ENCODE measurements around the gene CEL.

The CEL gene

DNA sequence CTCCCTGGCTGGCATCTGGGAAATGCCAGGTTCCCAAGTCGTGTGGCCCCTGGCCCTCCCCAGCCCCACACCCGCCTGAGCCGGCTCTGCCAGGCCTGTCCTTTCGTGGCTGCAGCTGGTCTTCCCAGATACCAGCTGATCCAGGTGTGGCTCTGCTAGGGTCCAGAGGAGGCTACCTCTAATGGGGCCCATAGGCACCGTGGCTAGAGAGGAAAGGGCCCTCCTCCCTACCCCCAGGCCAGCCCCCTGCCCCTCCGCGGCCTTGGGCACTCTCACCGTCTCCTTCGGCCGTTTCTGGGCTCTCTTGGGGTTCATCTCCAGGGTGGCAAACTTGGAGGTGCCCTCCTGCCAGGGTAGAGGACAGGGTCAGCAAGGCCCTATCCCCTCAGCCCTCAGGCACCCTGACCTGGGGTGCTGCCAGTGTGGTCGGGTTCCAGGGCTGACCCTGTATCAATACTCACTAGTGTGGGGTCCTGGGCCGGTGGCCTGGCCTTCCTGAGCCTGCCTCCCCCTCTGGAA, 42.3 kb downstream of the CEL start:
- no peak for DNase-seq (ENCODE audit: low read depth in 2 of 2)

DNA sequence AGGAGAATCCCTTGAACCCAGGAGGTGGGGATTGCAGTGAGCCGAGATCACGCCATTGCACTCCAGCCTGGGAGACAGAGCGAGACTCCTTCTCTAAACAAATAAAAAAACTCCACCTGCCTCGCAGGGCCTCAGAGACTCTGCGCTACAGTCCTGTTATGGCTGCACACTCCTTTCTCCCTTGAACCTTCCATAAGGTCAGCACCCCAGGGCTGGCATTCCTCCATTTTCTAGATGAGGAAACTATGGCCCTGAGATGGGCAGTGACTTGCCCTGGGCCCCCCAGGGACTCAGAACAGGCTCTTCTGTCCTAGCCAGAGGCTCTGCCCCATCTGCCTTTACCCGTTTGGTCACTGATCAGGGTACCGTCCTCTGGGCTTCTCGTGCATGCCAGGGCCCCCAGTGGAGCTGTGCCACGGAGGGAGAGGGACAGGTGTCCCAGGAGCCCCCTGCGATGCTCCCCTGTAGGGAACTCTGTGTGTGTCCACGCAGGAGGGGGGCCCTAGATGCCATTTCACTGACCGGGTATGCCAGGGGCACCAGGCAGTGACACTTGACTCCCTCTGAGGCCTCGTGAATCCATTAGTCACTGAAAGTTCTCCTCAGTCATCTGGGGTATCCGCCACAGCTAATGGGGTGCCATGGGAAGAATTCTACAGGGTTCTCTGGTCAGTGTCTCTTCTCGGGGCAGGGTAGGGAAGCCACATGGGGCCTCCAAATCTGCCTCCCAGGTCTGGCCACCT, 43.1 kb downstream of the CEL start:
- no peak for DNase-seq (ENCODE audit: low read depth in 2 of 2)

- no peak for DNase-seq (ENCODE audit: low read depth in 2 of 2)
These were observed 43.6 kb downstream of the CEL start for GRCh38 chr9:133105461-133105770.

- no peak for DNase-seq (ENCODE audit: low read depth in 2 of 2)
These were observed 44.9 kb downstream of the CEL start for GRCh38 chr9:133106511-133107244.

GRCh38 chr9:133107245-133107722, 45.5 kb downstream of the CEL start:
- DNase-seq (ENCODE audit: low read depth in 2 of 2), result no peak

GRCh38 chr9:133107961-133108793, 46.4 kb downstream of the CEL start:
- DNase-seq (ENCODE audit: low read depth in 2 of 2), result no peak

DNA sequence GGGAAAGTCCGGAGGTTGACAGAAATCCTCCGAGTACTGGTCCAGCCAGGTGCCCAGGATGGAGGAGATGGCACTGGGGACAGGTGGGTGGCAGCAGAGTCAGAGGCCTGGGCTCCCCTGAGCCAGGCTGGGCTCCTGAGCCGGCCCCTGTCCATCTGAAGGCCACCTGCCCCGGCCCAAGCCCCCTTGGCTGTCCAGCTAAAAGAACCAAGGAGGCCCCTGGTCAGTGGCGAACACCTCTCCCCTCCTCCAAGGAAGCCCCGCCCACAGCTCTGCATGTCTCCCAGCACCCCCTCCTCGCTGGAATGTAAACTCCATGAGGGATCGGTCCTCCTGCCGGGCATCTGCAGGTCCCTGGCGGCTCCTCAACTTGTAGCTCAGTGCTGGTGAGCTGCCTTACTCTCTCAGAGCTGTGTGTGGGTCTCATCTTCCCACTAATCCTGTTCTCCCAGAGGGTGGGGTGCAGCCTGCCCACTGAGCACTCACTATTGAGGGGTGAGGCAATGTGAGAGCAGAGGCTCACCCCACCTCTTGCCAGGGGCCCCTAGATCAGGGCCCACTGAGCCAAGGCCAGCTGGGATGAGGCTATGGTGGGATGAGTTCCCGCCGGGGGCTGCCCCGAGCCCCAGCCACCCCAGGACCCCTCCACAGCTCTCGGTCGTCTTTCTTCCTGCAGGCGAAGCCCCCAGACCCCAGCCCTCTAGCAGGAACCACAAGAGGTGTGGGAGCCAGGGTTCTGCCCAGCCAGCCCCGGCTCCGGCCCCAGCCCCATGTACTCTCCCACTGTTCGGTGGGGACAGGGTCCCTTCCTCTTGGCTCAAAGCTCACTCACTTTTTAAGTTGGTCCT, 47.2 kb downstream of the CEL start:
- no peak for DNase-seq (ENCODE audit: low read depth in 2 of 2)

DNA sequence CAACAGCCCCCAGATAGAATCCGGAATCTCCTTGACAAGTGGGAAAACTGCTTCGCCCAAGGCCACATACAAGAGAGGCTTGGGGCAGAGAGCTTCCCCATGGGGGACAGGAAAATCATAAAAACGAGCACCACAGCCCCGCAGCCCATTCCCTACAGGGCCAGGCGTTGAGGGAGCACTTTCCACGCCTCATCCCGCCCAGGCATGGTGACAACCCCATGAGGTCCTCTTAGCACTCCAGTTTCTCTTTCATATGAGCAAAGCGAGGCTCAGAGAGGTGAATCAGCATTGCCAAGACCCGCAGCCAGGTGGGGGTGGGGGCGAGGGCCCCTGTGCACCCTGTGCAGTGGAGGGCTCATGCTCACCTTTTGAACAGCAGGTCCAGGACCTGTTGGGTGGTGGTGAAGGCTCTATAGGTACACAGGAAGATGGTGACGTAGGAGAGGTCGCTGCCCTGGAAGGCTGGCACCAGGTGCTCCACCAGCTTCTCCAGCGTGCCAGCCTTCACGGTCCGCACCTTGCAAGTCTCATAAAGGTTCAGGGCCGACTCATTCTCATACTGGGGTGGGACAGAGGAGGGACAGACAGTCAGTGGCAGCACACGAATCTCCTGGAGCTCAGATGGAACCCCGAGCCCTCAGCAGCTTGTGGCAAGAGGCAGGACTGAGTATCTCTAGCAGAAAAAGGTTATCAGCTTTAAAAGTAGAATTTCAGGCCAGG, 48.3 kb downstream of the CEL start:
- DNase-seq (ENCODE audit: low read depth in 2 of 2), result no peak

DNA sequence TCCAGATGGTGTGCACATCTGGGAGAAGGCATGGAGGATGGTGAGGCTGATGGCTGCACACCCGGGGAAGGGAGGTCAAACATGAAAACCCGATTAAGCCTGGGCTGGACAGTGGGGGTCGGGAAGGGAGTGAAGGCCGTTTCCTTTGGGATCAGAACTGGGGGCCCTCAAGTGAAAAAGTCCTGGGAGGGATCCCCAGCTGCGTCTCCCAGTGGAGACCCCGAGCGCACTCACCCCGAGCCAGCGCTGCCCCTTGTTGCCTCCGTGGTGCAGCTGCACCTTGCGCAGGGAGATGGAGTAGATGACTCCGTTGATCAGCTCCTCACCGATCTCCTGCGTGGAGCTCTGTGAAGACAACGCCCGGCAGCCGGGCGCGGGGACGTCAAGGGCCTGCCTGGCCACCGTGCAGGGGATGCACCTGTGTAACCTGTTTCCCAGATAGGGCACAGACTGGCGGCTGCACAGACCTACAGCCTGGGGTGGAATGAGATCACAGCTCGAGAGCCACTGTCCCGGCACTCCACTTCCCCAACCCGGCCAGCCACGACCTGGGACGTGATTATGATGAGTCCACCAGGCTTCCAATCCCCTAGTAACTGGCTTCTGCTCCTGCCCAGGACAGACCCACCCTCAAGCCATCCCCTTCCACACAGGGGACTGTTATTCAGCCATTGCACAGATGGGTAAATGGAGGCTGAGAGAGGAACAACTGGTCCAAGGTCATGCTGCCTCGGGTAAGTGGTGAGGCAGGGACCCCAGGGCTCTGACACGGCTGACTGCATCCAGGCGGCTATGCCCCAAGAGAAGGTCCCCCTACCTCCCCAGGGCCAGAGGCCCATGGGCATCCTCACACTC, 50.3 kb downstream of the CEL start:
- no peak for DNase-seq (ENCODE audit: low read depth in 2 of 2)

DNA sequence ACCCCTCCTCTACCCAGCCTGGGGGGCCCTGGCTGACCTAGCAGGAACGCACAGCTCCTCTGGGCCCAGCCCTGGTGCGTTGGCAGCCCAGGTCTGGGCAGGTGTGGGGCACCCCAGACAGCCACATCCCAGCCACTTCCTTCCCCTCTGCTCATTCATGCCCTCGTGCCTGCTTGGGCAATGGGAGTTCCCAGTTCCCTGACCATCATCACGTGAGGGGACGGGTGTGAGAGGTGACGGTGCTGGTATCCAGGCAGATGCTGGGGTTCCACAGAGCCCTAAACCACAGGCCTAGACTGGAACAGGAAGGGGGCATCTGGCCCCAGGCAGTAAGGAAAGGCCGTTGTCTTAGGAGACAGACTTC, 50.9 kb downstream of the CEL start:
- DNase-seq (ENCODE audit: low read depth in 2 of 2), result no peak

DNA sequence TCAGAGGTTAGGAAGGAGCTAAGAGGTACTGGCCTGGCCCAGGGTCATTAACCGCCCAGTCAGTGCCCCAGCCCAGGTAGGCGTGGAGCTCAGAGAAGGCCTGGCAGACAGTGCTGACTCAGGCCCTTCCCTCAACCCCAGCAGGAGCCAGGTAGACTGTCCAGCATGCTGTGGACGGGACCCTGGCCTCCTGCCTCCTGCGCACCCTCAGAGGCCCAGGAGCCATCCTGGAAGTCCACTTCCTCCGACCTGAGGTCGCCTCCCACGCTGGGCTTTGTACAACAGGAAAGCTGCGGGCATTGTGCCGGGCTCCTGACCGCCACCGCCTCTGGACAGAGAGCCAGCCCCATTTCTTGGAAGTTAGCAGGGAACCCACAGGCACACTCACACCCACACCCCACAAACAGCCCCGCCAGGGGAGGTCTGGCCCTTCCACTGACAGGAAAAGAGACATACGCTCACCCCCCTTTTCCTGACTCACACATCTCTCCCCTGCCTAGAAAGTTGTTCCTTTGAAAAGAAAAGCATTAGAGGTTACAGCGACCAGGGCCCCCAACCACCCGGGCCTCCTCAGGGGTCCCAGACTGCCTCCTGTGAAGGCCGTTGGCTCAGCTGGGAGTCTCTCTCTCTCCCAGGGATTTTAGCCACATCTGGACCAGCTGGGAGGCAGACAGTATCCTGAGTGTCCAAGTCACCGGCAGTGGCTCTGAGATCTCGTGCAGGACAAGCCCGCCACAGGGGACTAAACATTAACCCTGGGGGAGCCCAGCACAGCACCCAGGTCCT, 51.6 kb downstream of the CEL start:
- no peak for DNase-seq (ENCODE audit: low read depth in 2 of 2)

- DNase-seq (ENCODE audit: low read depth in 2 of 2), result no peak
These were observed 52.4 kb downstream of the CEL start for GRCh38 chr9:133113949-133114885.

DNA sequence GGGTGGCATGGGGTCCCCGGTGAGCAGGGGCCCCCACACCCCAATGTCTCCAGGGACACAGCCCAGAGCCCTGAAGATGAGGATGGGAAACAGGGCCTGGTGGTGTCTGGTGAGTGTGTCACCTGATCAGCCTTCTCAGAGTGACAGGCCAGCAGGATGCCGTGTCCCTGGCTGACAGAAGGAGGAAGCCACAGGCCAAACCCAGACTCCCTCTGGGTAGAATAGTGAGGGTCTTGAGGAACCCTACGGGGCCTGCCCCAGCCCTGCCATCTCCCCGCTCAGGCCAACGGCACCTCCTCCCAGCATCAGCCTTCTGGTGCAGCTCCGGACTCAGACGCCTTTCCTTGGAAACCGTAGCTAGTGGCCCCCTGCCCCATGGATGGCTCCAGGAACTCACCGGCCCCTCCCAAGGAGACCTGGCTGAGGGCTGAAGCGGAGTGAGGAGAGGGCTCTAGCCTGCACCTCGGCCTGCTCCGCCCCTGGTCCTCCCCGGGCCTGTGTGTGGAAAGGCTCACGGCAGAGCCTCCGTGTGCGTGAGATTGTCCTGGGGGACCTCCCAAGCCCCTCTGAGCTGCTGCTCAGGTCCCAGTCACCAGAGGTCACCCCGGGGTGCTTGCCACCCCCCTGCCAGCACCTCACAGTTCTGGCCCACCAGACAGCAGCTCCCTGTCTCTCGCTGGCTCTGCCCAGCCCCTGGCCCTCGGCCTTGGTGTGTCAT, 53.3 kb downstream of the CEL start:
- DNase-seq (ENCODE audit: low read depth in 2 of 2), result no peak

- DNase-seq (ENCODE audit: low read depth in 2 of 2), result peak in 1 of 2 donors; percentile 72
These were observed 54.0 kb downstream of the CEL start for GRCh38 chr9:133115604-133116345.

GRCh38 chr9:133116346-133117231, 54.8 kb downstream of the CEL start:
- no peak for DNase-seq (ENCODE audit: low read depth in 2 of 2)
